ENCODE measurements around the gene SH3RF1. TPM values are rescaled to one million over a fixed set of nuclear protein-coding genes. Genes with fewer than 3 reads are reported as not detected.
"Not testable (repeated sequence)": the region's sequence is repeated elsewhere in the genome, so short reads cannot be mapped to it uniquely, and the experiment has no call there.

Gene SH3RF1
- total RNA-seq, result 5.0 and 7.1 TPM in 2 replicates

DNA sequence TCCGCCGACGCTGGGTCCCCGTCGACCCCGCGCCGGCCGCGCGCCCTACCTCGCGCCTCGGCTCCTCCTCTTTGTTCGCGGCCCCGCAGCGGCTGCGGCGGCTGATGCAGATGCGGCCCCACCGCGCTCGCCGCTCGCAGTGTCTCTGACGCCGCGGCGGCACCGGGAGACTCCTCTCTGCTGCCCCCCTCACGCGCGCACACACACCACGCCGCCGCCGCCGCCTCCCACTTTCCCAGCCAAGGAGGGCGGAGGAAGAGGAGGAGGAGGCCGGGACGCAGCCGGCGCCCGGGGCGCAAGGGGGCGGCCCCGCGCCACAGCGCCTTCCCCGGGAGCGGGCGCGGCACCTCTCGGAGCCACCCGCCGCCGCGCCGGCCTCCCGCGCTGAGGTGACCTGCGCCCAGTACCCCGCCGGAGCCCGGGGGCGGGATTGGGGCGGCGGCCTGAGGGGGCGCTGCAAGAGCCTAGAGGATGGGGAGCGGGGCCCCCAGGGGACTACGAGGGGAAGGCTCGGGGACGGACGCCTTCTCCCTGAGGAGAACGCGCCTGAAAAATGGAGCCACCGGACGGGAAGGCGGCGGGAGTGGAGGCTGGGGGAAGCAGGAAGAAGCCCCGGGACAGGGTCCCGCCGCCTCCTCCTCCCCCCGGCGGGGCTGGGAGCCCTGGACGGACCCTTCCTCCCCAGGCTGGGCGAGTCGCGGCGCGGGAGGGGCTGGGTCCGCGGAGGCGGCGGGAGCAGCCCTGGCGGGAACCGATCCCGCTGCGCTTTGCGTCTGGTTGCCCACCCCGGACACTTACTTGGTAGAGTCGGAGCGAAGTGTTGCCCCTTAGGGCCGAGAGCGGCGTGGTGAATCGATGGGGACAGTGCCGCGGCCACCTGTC is at the start of gene SH3RF1:
Gene SH3RF1, minus strand, starts transcription at position 147 of the 882 bp plus-strand sequence. CDS start 1,744 bp downstream, outside the sequence.
- peak in 1 of 2 donors; percentile 90 for DNase-seq (ENCODE audit: low read depth in 2 of 2)

DNA sequence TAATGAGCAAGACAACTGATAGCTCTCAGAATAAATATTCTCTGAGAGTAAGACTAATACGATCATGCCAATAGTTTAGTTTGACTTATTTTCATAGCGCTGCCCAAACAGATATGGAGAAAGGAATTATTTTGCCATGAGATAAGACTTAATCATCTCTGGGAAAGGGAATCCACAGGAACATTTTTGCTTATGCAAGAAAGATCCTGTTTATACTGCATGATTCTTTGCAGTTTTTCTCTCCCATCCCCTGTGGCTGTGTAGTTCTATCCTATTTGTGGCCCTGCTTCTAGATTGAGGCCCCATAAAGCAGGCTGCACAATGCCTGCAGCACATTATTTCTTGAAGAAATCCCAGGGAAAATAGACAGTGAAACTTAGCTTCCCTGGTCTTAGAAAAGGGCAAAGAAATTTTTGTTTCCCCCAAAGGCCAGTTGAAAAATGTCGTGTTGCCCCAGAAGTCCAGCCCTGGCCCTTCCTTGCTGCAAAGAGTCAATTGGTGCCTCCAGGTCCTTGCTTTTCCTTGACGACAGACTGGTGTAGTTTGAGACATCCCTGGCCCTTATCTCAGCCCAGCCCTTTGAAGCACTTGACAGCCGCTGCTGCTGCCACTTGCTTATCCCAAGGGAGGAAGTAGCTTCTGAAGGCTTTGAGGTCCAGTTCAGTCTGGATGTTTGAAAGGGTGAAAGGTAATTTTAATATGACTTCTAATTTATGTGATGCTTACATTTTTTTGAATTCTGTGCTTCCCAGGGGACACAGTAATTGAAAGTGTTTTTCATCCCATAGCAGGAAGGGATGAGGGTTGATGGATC is 45.0 kb upstream of the SH3RF1 start:
- DNase-seq (ENCODE audit: low read depth in 2 of 2), result peak in 1 of 2 donors; percentile 30

DNA sequence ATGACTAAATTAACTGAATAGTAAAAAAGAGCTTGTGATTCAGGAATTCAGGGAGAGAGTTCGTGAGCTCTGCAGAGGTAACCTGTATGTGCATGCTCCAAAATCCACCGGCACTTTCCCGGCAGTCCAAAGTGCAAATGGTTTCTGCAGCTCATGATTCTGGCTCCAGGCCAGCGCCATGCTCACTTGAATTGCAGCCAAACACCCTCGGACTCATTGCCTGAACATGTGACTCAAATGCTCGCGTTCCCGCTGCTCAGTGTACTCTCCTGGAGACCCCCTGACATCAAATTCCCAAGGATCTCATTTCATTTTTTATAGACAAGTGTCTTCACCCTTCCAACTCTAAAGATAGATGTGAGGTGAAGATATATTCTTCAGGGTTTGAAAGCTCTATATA is 44.1 kb upstream of the SH3RF1 start:
- DNase-seq (ENCODE audit: low read depth in 2 of 2), result peak; percentile 63 to 86

DNA sequence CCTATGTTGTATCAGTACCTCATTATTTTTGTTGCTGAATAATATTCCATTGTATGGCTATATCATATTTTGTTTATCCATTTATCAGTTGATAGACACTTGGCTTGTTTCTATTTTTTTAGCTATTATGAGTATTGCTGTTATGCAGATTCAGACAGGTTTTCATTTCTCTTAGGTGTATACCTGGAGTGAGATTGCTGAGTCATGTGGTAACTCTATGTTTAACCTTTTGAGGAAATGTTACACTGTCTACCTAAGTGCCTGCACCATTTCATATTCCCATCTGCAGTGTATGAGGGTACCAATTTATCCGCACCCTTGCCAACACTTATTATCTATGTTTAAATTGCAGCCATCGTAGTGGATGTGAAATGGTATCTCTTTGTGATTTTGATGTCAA is 43.0 kb upstream of the SH3RF1 start:
- no peak for DNase-seq (ENCODE audit: low read depth in 2 of 2)

DNA sequence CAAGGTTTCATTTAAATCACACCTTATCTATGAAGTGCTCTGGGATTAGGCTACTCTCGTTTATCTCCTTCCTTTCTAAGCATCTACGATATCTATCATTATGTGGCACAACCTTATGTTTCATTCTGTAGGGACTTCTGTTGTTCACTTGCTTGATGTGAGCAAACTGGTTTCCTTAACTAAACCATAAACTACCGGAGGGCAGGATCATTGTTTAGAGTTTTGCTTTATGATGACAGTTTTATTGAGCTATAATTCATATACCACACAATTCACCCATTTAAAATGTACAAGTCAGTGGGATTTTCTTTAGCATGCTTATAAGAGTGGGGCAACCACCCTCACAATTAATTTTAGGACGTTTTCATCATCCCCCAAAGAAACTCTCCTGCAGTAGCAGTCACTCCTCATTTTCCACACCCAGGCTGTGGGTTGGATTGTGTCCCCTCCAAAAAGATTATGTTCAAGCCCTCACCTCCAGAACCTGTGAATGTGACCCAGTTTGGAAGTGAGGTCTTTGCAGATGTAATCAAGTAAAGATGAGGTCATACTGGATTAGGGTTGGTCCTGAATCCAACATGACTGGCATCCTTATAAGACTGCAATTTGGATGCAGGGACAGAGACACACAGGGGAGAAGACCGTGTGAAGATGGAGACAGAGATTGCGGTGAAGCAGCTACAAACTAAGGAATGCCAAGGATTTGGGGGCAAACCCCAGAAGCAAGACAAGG is 42.1 kb upstream of the SH3RF1 start:
- no peak for DNase-seq (ENCODE audit: low read depth in 2 of 2)

DNA sequence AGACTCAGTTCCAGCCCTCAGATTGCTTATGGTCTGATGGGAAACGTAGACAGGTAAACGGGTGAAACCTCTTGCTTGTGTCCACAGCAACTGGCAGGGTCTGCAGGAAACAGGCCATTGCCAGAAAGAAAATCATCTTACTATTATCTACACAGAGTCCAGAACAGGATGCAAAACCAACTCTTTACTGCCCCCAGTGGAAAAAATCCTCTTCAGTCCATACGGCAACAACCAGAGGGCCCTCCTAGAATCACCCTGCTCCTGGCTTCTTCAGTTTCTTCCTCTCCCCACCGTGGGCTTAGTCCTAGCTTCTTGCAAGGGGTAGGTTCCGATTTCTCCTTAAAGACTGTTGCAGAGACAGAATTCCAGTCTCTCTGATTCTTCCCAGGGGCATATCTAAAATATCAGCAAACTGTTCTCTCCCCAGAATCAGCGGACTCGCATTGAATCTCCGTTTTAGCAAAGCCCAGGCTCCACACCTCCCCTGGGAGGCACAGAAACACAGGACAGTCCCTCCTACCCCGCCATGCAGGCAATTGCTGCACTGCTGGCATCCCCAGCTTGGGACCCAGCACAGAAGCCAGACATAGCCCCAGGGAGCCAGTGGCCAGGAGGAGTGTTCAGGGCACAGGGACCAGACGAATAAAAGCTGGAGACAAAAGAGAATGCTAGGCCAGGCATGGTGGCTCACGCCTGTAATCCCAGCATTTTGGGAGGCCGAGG is 41.0 kb upstream of the SH3RF1 start:
- DNase-seq (ENCODE audit: low read depth in 2 of 2), result peak; percentile 41 to 73

DNA sequence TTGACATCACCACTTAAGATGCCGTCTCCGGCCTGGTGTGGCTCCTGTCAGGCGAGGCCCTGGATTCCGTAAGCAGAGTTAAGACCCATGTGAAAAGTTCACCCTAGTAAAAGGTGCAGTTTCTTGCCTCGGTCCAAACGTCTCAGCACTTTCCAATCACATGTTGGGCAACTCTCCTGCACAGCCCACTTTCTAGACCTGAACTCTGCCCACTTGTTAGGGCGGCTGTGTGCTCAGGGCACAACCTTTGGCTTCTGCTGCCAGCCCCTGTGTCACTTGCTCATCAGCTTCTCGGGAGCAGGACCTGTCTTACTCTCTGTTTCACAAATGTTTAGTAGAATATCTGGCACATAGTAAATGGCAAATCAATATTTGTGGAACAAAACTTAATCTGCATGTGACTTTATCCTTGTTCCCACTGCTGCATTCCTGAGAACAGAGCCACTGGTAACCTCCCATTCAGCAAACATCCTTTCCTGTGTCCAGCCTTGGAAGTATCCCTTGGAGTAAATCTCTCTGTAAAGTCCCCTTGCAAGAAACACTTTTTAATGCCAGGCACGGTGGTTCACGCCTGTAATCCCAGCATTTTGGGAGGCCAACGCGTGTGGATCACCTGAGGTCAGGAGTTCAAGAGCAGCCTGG is 38.7 kb upstream of the SH3RF1 start:
- DNase-seq (ENCODE audit: low read depth in 2 of 2), result no peak

DNA sequence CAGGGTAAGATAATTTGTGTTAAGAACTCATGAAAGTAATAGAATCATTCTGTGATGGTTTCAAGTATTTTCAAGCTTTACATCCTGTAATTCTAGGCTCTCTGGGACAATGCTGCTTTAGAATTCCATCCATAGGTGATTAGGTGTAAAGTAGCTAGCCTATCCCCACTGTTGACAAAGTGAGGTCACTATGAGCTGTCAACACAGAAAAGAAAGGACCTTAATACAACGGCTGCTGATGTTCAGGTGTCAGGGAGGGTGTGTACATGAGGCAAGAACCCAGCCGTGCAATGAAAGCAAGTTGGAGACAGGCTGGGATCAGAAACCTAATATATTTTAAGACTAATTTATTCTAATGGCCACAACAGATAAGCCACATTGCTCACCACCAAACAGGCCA is 36.8 kb upstream of the SH3RF1 start:
- DNase-seq (ENCODE audit: low read depth in 2 of 2), result no peak

DNA sequence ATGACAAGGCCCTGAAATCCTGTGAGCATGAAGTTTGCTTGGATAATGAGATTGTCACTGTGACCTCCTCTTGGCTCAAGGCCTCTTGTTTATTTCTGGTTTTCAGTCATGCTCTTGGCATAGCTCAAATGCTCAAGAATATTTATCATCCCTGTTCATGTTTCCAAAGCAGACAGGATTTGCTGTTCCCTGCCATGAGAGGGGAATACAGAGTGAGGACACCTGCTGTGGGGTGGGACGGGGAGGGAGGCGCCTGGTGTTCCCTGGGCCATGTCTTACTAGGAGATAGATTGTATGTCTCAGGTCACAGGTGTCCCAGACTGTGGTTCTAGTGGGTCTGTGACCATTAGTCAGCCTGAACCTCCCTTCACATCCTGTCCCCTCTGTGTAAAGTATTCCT is 34.9 kb upstream of the SH3RF1 start:
- no peak for DNase-seq (ENCODE audit: low read depth in 2 of 2)

DNA sequence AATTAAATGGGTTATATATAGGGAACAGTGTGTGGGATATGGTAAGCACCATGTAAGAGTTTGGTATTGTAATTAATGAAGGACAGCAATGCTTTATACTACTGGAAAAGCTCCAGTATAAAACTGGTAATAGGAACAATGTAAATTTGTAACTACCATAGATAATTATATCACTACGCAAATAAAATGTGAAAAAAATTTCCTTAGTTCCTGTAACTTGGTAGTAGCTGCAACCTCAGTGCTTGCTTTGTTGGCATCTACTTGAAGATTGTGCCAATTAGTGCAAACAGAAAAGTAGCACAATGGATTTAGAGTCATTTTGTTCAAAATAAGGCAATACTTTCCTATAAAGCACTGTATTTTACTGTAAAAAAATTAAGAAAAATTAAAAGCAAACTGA is 34.4 kb upstream of the SH3RF1 start:
- no peak for DNase-seq (ENCODE audit: low read depth in 2 of 2)

DNA sequence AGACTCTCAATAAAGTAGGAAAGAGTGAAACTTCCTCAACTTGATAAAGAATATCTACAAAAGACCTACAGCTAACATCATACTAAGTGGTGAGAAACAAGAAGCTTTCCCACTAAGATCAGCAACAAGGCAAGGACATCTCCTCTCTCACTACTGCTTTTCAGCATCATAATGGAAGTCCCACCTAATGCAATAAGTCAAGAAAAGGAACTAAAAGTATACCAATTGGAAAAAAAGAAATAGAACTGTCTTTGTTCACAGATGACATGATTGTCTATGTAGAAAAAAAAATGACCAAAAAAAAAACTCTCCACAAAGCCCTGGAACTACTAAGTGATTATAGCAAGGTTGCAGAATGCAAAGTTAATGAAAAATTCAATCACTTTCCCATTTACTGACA is 25.1 kb upstream of the SH3RF1 start:
- DNase-seq (ENCODE audit: low read depth in 2 of 2), result no peak

DNA sequence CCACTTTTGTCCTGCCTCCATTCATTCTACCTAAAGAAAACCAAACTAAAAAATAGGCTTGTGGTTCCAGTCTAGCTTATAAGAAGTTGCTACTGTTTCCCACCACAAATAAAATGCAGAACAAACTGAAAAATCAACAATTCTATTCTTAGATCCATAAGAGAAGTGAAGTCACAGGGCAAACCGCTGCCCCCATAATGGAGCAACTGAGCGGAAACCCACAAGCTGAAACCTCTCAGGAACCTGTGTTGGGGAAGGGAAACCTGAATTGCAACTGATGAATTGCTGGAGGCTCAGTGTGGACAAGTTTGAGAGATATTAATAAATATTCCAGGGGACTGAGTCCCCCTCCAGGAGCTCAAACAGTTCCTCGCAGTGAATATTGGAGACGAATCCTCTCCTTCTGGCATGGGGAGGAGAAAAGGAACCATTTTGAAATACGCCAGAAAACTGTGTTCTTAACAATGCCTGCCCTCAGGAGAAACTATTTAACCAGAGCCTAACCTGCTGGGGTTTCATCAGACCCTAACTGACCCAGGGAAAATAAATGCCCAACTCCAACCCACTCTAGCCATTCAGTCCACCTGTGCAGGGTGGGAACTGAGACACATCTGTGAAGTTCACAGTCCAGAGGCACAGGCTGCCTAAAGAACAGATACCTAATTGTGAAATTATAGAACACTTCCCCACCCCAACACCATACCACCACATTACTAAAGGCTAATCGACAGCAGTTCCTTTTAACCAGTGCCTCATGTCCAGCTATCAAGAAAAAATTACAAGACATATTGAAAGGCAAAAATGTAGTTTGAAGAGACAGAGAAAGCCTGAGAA is 22.8 kb upstream of the SH3RF1 start:
- no peak for DNase-seq (ENCODE audit: low read depth in 2 of 2)

DNA sequence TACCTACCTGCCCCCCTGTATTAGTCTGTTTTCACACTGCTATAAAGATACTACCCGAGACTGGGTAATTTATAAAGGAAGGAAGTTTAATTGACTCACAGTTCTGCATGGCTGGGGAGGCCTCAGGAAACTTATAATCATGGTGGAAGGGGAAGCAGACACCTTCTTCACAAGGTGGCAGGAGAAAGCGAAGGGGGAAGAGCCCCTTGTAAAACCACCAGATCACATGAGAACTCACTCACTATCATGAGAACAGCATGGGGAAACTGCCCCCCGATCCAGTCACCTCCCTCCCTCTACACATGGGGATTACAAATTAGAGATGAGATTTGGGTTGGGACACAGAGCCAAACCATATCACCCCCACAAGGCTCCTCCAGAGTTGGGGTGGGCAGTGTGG is 17.2 kb upstream of the SH3RF1 start:
- DNase-seq (ENCODE audit: low read depth in 2 of 2), result not testable (repeated sequence)

DNA sequence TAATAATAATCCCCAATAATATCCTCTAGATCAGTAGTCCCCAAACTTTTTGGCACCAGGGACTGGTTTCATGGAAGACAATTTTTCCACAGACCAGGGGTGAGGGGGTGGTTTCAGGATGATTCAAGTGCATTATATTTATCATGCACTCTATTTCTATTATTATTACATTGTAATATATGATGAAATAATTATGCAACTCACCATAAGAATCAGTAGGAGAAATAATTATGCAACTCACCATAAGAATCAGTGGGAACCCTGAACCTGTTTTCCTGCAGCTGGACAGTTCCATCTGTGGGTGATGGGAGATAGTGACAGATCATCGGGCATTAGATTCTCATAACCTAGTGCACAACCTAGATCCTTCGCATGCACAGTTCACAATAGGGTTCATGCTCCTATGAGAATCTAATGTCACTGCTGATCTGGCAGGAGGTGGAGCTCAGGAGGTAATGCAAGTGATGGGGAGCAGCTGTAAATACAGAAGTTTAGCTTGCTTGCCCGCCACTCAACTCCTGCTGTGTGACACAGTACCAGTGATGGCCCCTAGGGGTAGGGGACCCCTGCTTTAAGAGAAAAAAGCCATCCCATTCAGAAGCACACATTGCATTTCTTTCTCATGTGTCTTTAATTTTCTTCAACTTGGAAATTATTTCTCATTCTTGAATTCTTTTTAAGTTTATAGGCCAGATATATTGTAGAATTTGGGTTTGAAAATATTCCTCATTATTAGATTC is 16.0 kb upstream of the SH3RF1 start:
- DNase-seq (ENCODE audit: low read depth in 2 of 2), result no peak

DNA sequence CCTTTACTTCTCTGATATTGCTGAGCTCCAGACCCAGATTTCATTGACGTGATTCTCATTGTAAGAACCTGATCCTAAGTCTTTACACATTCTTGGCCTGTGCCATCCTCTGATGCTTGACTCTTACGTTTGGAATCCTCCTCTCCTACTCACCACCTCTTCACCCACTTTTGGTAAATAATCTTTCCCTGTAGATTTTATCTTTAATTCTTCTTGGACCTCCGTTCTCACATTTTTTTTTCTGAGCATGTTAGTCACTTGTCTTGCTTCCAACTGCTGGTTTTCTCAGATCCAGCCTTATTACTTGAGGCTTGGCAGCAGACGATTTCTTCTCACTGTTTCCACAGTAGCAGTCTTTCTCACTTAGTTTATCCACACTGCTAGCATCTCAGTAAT is 12.4 kb upstream of the SH3RF1 start:
- no peak for DNase-seq (ENCODE audit: low read depth in 2 of 2)

DNA sequence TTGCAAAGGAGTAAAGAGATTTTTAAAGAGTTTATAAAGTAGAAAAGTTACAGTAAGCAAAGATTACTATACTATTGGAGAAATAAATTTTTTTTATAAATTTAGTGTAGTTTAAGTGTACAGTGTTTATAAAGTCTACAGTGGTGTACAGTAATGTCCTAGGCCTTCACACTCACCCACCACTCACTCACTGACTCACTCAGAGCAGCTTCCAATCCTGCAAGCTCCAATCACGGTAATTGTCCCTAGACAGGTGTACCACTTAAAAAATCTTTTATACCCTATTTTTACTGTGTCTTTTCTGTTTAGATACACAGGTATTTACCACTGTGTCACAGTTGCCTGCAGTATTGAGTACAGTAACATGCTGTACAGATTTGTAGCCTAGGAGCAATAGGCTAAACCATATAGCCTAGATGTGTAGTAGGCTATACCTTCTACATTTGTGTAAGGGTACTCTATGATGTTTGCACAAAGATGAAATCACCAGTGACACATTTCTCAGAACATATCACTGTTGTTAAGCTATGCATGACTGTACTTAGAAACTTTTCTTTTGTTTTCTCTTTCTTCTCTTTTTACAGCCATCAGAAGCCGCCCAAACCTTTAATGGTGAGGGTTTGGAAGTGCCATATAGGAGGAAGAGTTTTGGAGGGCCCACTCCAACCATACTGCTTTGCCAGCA is 11.8 kb upstream of the SH3RF1 start:
- DNase-seq (ENCODE audit: low read depth in 2 of 2), result no peak

DNA sequence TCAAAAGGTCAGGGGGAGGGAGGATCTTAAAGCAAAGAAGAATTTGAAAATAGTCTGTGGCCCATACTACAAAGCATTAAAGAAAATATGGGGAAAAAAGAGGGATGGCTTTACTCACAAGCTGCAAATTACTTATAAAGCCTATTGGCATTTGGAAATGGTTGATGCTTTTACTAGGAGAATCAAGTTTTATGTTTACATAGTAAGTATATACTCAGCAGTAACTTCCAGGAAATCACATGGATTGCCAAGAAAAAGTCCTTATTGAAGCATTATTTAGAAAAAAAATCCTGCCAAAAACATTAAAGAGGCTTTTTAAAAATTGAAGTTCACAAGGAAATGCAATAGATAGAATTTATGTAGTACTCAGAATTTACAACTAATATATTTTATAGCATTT is 8.4 kb upstream of the SH3RF1 start:
- DNase-seq (ENCODE audit: low read depth in 2 of 2), result peak in 1 of 2 donors; percentile 23

DNA sequence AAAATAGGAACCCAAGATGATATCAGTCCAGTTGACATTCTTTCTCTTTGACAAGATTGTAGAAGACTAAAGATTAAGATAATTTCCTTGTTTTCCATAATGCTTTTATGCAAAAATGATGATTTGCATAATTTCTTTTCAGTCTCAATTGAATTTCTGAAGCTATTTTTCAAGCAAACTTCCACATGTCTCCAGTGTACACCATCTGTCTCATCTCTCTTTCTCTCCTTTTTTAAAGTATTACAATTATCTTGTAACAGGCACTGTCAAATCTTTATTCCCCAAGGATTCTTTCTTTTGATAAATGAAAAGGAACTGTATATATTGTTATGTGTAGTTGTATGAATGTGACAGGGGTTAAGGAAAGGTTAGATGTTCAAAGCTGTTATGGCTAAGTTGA is 7.9 kb upstream of the SH3RF1 start:
- no peak for DNase-seq (ENCODE audit: low read depth in 2 of 2)

DNA sequence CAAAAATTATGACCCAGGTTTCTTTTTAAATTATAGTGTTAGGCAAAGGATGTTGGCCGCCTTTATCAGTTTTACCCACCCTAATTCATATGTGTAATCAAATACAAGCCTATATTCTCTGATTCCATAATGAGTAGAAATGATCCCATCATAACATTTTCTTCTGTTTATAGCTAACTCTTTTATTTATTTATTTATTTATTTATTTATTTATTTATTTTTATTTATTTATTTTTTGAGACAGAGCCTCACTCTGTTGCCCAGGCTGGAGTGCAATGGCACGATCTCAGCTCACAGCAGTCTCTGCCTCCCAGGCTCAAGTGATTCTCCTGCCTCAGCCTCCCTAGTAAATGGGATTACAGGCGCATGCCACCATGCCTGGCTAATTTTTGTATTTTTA is 7.1 kb upstream of the SH3RF1 start:
- not testable (repeated sequence) for DNase-seq (ENCODE audit: low read depth in 2 of 2)

Data from dermis microvascular lymphatic vessel endothelial cell (primary cell).